HG02759 (cell line): ENCODE results near the gene CTCF.

ENCODE experiments used
- ATAC-seq: cut with Tn5 transposase; IDR thresholded peaks from one replicate; pipeline ENCODE4 v1.9.1; 2021; ENCODE audit warnings: mild to moderate bottlenecking, moderate library complexity; ENCODE audit not compliant: unreplicated experiment

Gene CTCF

DNA sequence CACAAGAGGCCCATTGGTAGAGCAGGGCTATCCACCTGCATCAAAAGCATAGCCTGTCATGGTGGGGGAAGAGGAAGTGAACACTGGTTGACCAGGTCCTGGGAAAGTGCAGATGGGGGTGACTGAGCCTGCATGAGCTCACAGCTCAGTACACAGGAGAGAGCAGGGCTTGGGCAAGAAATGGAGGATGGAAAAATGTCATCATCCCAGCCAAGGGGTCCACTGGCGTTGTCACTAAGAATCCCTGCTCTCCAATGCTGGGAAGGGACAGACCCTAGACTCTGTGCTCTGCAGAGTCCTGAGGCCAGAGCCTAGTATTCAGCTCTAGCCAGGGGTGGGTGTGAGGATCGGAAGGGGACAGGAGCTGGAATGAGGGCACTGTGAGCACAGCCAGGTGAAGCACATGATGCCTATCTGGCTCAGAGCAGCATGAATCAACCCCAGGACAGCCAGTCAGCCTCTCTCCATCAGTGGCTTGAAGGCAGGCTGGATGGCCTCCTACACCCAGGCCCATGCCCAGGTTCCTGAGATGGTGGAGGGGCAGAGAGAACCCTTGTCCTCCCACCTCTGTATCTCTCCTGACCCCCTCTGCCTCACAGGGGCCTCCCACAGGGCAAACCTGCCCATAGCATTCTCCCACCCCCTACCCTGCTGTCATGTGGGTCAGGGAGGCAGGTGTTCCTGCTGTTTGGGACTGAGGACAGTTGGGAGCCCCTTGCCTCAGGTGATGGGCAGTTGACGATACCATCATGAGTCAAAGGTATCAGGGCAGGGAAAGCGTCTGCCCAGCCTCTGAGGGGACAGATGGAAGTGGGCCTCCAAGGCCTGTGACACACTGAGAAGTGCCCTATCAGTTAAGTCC lies 13.8 kb upstream of the CTCF start:
- peak; percentile 55 for ATAC-seq

DNA sequence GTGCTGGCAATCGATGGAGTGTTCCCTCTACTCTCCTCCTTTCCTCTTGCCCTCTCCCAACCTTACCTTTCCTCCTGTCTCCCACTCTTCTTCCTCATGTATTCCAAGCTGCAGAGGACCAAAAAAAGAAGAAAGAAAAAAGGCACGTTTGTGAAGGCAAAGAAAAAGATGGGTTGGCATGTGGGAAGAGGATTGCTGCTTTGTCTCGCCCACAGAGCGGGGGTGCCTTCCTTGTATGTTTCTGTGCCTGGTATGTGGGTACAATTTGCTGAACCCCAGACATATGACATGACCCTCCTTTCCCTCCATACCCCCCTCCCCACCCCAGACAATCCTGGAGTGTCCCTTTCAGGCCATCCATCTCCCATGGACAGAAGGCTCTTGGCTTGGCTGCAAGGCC lies 13.1 kb upstream of the CTCF start:
- no peak for ATAC-seq

DNA sequence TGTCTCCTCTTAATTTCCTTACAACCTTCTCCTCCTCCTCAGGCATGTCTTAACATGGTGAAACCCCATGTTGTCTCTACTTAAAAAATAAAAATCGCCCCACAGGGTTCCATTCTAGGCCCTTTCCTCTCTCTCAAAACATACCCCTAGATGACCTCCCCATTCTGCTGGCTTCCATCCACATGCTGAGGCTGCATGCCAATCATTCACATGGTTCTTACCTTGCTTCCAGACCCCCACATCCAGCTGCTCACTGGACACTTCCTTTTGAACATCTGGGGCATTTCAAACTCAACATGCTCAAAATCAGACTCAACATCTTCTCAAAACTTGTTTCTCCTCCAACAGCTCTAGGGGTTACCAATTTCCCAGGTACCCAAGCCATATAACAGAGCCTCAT lies 12.4 kb upstream of the CTCF start:
- ATAC-seq = no peak

DNA sequence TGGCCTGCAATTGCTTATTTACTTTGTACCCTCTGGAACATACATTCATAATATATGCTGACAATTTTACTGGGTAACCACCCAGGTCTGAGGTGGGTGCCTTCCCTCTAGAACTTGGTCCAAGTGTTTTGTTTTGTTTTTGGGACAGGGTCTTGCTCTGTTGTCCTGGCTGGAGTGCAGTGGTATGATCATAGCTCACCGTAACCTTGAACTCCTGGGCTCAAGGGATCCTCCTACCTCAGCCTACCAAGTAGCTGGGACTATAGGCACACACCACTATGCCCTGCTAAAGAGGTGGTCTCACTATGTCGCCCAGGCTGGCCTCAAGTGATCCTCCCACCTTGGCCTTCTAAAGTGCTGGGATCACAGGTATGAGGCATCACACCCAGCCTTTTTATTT lies 11.2 kb upstream of the CTCF start:
- ATAC-seq = no peak

DNA sequence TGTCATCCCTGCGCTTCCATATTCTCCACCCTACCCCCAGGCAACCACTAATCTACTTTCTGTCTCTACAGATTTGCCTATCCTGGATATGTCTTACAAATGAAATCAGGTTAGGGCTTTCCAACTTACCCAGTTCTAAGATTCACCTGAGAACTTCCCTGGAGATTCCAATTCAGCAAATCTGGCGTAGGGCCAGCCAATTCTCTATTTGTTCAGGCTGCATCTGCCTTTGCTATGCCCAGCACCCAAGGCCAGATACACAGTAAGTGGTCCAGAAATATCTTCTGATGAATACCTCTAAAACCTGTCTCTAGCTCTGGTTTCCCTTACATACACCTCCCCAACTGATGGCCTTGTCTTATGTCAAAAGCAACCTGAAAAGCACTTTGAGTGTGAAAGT lies 10.4 kb upstream of the CTCF start:
- ATAC-seq = no peak

DNA sequence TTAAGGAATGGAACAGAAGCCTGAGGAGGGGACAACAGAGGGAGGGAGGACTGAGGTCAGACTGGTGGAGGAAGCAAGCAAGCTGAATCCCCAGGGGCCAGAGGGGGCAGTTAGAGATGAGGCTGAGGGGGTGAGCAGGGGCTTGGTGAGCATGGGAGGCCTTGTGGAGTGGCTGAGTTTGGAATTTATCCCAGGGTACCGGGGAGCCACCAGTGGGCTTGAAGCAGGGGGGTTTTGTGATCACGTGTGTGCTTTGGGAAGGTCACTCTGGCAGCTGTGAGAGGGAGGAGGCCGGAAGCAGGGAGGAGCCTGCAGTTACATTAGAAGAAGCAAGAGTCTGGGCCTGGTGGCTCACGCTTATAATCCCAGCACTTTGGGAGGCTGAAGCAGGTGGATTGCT lies 9.8 kb upstream of the CTCF start:
- ATAC-seq = no peak

DNA sequence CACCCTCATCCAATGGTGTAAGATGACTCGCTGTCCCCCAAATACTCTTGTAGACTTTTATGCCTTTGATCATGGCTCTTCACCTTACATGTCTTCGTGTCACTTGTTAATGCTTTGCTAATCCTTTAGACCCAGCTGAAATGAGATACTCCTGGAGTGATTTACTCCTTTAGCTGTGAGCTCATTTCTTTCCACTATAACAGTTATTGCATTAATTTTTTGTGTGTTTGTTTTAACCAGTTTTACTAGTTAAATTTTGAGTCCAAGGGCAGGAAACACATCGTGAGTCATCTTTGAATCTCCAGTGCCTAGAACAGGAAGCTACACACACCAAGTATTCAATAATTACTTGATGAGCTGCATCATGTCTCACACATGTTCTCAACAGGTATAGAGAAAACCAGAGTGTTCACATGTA lies 6.5 kb upstream of the CTCF start:
- no peak for ATAC-seq

DNA sequence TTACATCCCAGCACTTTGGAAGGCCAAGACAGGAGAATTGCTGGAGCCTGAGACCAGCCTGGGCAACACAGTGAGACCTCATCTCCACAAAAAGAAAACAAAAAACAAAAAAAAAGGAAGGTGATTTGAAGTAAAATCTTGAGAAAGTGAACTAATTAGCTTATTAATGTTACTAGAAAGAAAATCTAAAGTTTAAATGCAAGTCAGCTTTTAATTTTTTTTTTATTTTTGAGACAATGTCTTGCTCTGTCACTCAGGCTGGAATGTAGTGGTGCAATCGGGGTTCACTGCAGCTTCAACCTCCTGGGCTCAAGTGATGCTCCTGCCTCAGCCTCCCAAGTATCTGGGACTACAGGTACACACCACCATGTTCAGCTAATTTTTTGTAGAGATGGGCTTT lies 3.5 kb upstream of the CTCF start:
- ATAC-seq = no peak

DNA sequence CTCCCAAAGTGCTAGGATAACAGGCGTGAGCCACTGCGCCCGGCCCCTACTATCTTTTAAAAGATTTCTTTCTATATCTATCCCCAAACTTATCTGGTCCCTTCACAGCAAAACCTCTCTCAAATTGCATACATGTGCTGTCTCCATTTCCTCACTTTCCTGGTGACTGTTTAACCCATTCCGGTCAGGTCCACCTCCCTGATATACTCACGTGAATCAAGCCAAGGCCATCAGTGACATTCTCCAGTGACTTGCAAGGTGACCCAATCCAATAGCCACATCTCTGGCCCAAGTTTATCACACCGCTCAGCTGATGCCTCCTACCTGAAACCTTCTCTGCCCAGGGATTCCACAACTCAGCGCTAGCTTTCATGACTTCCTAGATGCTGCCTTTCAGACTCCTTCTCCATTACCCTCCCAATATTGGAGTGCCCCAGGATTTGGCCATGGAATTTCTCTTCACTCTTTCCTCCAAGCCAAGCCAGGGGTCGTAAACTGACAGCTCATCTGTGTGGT lies 1.4 kb upstream of the CTCF start:
- no peak for ATAC-seq

DNA sequence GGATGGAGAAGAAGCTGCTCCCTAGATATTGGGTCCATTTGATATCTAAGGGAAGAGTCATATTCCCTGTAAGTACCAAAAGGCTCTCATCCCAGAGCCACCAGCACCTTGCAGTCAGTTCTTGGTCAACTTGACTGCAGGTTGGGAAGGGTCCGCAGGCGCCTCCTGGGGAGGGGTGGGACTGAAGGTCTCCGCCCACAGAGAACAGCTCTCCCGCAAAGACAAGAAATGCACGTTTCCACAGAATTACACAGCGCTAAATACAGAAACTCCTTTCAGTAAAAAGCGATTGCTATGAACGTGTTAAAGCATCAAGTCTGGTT lies 864 bp upstream of the CTCF start:
- no peak for ATAC-seq

DNA sequence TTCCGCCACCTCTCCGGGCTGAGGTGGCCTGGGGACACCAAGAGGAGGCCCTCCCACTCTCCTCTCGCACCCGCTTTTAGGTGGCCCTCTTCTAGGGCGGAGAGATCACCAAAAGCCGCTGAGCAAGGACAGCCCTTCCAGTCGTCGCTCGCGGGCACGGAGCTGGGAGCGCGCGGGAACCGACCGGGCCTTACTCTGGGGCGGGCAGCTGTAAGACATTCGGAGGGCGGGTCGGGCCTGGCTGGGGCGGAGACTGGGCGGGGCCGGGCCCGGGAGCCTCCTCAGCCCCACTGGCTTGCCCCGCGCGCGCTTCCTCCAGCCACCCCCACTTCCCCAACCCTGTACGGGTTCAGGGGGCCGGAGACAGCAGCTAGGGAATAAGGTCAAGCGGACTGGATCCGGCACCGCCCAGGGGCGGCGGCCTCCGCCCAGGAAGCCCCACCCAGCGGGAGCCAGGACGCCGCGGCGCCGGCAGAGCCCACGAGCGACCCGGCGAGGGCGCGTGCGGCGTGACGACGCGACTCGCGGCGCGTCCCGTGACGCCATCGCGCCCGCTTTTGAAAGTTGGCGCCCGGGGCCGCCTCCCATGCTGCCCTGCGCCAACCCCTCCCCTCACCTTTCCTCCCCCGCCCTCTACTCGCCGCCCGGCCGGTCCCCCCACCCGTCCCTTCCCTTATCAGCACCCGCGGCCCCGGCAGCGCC lies 351 bp upstream of the CTCF start:
- peak; percentile 81 for ATAC-seq

DNA sequence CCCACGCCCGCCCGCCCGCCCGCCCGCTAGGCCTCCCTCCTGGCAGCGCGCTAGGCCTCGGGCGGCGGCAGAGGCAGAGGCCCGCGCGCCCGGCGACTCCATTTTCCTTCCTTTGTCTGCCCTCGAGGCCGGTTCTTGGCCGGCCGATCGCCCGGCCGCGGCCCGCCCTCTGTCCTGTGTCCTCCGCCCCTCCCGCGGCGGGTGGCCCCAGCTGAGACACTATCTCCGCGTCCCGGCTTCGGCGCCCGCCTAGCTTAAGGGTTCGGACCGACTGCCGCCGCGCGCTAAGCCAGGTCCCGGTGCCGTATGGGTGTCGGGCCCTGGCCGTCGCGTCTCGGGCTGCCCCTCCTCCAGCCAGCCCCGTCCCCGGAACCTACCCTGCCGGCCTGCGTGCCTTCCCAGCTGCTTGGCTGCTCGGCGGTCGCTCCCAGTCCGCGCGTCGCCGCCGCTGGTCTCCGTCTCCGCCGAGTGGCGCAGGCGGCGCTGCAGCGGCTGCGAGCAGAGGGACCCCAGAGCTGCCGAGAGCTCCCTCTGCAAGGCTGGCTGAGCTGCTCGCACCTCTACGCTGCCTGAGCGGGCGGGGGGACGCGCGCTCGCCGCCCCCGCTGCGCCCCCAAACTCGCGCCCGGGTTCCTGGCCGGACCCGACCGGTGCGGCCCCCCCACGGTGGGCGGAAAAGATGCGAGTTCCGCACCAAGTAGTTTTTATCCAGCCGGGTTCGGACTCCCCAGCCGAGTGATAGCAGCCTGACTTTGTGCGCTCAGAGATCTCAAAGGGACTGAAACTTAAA lies 787 bp downstream of the CTCF start:
- ATAC-seq = peak; percentile 5

DNA sequence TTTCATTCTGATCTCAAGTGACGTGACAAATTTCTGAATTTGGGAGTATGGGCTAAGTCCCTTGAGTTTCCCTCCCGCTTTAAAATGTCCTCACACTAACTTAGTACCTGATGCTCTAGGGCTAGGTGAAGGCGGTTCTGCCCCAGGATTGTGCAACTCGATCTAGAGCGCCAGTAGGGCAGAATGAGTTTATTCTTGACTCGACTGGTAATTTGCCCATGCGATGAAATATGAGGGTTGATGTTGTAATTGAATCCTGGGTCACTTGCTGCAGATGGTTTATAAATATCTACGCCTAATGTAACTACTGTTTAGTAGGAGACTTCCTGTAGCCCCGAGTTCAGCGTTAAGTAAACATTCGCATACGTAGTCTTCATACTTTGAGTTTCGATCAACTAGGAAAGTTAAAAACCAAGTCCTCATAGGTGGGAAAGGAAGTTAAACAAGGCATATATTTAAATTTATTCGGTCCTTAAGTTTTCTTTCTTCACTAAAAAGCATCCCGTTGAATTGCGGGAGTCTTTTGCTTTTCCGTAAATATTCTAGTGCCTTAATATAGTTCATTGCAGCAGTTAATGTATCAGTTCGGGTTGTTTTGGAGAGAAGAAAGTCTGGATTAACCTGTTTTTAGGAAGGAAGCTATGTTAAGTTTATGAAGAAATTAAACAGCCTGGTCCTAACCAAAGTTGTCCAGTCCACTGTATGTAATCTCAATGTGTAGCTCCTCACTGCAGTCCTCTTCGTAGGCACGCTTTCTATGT lies 1.6 kb downstream of the CTCF start:
- ATAC-seq = no peak

DNA sequence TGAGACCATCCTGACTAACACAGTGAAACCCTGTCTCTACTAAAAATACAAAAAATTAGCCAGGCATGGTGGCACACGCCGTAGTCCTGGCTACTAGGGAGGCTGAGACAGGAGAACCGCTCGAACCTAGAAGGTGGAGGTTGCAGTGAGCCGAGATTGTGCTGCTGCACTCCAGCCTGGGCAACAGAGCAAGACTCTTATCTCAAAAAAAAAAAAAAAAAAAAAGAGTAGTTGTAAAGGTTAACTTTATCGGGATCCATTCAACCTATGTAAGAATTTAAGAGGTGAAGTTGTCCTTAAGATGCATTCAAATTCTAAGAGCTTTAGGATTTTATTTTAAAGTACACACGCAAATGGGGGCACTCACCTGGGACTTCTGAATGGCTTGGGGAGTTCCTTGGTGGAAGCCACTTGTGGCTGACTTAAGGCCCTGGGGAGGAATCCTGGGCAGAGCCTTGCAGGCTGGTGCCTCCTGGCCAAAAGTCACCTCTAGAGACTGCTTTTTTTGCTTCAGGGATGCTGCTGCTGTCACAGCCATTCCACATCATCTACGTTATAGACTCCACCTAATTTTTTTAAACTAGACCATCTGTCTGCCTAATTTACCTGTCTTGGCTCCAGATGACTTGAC lies 3.3 kb downstream of the CTCF start:
- ATAC-seq = no peak

DNA sequence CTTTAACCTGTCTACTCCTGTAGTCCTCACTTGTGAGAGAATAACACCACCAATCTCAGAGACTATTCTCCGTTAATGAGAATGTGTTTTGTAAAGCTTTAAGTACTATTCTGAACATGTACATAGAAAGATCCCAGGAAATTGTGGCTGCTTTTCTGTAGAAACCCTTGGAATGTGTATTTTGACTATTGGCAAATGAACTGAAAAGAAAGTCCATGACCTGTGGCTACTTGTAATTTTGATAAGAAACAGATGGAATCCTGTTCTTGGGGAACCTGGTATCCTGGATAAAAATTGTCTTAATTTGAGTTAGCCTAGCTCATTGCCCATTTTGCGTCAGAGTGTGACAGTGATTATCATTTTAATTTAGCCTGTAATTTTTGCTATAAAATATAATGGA lies 9.1 kb downstream of the CTCF start:
- no peak for ATAC-seq

DNA sequence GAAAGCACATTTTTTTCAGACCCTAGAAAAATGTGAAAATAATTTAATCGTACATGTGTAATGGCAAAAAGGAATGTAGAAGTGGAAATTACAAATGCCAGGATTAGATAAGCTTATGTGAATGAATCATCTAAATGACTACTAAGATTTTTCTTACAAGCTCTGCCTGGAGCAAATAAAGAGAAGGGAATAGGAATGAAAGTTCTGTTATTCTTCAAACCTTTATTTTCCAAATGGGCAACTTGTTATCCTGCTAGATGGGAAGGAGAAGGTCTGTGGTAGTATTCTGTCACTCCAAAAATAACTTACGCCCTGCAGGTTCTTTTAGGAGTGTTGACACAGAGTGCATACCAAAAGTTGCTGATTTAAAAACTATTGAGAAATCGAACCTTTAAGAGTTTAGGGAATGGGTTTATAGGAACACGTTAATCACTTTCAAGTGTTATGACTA lies 9.7 kb downstream of the CTCF start:
- ATAC-seq = no peak

DNA sequence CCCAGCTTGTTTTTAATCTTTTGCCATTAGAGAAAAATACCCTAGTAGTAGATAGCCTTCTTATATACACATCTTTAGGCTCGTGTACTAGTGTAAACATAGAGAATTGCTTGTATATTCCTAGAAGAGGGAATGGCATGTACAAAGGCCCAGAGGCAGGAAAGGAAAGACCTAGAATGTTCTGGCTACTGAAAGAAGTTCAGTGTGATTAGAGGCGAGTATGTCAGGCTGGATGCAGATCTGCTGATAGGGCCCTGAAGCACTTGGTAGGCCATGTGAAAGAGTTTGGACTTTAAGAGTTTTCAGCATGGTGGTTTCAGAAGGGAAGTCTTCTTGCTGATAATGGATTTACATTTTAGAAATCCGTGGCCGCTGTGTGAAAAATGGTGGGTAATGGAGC lies 17.4 kb downstream of the CTCF start:
- no peak for ATAC-seq

DNA sequence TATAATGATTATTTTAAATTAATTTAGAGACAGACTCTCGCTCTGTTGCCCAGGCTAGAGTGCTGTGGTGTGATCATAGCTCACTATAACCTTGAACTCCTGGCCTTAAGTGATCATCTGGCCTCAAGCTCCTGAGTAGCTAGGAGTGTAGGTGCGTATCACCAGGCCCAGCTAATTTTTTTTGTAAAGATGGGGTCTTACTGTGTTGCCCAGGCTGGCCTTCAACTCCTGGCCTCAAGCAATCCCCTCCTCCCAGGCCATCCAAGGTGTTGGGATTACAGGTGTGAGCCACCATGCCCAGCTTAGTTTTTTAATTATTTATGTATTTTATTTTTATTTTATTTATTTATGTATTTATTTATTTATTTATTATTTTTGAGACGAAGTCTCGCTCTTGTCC lies 17.9 kb downstream of the CTCF start:
- no peak for ATAC-seq

DNA sequence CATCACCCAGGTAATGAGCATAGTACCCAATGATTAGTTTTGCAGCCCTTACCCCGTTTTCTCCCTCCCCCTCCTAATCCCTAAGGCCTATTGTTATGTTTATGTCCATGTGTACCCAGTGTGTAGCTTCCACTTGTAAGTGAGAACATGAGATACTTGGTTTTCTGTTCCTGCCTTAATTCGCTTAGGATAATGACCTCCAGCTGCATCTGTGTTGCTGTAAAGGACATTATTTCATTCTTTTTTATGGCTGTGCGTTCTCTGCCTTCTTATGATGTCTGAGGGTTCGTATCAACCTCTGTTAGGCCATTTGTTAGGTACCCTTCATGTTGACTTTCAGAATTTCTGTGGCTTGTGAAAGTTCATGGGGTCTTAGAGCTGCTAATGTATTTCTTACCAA lies 31.0 kb downstream of the CTCF start:
- no peak for ATAC-seq

DNA sequence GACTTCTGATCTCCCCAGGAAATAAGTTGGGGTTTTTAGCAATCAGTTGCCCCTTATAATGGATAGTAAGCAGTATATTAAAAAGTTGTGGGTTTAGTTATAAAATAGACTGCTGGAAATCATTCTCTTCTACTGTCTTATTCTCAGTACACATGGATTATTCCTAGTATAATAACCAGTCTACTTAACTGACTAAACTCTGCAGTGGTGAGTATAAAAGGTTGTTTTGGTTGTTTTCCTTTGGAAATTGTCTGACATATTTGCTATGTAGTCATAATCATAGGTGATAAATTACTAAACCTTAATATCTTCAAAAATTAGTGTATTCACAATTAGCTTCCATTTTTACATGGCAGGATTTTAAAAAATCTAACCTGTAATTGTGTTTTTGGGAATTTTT lies 31.4 kb downstream of the CTCF start:
- no peak for ATAC-seq
